GM12875 (cell line): ENCODE measurements around the gene C16orf90.

ENCODE experiments used
- H3K4me3 ChIP-seq: one replicate; pipeline ENCODE4 v1.5.1; 2011; ENCODE audit warnings: low read depth, low read length, control low read depth
- TF ChIP-seq, protein P1 (sequence below): IDR thresholded peaks from 2 replicates; pipeline ENCODE4 v1.5.1; 2011; ENCODE audit warnings: low read depth, mild to moderate bottlenecking, control low read depth, inconsistent platforms, low read length, moderate library complexity, borderline replicate concordance; ENCODE audit not compliant: insufficient read depth

Gene C16orf90

DNA sequence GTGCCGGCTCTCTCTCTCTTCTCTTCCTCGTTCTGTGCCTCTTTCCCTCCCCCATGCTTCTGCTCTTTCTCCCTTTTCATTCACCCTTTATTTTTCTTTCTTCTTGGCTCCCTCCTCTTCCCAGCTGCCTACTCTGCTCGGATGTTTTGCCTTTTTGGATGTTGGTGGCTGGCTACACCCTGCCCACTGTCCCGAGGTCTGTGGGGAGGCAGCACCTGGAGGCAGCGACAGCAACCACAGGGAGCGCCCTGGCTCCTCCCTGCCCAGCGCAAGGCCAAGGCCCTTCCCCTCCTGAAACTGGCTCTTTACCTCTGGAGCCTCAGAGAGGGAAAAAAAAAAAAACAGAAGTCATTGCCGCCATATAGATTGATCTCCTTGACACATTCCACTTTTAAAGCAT is 25.6 kb upstream of the C16orf90 start:
- TF ChIP-seq, protein P1, sequence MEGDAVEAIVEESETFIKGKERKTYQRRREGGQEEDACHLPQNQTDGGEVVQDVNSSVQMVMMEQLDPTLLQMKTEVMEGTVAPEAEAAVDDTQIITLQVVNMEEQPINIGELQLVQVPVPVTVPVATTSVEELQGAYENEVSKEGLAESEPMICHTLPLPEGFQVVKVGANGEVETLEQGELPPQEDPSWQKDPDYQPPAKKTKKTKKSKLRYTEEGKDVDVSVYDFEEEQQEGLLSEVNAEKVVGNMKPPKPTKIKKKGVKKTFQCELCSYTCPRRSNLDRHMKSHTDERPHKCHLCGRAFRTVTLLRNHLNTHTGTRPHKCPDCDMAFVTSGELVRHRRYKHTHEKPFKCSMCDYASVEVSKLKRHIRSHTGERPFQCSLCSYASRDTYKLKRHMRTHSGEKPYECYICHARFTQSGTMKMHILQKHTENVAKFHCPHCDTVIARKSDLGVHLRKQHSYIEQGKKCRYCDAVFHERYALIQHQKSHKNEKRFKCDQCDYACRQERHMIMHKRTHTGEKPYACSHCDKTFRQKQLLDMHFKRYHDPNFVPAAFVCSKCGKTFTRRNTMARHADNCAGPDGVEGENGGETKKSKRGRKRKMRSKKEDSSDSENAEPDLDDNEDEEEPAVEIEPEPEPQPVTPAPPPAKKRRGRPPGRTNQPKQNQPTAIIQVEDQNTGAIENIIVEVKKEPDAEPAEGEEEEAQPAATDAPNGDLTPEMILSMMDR = no peak
- H3K4me3 ChIP-seq = no peak overlapping the region

DNA sequence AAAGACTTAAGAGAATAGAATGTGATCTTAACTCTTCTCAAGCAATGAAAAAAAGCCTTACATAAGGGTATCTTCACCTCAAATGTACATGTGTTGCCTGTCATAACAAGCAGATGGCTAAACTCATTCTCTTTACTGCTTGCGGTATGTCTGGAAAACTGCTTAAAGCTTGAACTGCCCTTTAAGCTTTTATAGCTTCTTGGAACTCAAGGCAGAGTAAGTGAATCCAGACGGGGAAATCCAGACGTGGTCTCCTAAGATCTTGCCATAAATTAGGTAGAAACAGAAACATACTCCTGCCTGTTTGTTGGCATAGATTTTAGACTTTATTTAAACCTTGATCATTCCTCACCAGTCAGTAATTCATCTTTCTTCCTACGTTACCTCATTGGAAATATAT is 25.1 kb upstream of the C16orf90 start:
- TF ChIP-seq, protein P1 = no peak
- H3K4me3 ChIP-seq = no peak overlapping the region

DNA sequence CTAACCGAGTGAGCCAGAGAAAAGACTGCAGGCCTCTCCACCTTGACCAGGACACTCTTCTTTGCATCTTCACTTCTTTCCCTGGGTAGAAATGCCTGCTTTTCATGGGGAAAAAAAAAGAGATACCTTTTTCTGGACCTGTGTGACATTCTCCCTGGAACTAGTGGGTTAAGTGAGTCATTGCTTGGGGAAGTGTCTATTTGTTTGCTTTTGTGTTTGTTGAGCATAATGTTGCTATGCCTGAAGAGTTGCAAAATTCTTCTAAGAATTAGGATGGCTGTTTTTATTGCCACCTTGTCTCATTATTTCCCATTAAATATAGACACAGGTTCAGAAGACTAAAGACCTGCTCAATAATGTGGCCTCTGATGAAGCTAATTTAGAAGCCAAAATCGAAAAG is 24.3 kb upstream of the C16orf90 start:
- TF ChIP-seq, protein P1 = no peak
- no peak overlapping the region for H3K4me3 ChIP-seq

DNA sequence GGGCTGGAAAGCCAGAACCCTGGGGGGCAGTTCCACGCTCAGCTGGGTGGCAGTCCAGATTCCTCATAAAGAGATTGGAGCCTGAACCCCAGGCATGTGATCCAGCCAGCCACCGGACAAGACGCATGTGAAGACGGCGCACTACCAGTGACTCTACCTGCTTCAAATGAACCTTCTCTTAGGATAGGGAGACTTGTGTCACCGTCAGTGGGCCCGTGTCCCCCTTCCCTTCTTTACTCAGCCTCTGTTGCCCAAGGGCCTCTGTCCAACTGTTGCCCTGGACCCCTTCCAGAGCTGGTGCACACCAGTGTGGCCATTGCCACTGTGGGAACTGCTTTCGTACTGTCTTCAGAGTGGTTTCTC is 23.7 kb upstream of the C16orf90 start:
- TF ChIP-seq, protein P1 = no peak

DNA sequence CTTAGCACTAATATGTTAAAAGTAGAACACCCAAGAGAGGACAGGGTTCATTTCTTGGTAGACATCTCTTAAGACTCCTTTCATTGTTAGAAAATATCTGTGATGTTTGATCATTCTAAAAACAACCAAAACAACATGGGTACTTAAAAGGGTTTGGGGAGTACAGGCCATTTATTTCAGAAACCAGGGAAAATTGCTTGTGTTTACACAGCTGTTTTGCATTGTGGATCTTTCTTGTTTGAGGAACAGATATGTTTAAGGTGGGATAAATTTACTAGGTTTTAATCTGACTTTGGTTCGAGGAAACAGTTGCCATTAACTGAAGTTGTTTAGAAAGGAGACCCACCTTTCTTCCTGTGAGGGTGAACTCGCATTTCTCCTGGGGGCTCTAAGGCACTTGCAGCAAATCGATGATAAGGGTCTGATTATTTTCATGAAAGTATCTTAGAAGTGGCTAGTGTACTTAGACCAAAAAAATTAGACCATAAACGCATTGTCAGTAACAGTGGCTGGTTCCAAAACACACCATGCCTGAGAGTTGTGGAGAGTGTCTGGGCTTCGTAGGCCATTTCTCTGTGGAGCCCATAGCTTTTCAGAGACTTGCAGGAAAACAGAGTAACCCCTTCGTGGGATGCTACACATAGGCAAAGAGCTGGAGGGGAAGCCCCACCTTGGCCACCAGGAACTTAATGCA is 23.1 kb upstream of the C16orf90 start:
- no peak overlapping the region for H3K4me3 ChIP-seq
- TF ChIP-seq, protein P1 = no peak

More for the DNA sequence above, 23.7 kb upstream of the C16orf90 start:
- H3K4me3 ChIP-seq = no peak overlapping the region

DNA sequence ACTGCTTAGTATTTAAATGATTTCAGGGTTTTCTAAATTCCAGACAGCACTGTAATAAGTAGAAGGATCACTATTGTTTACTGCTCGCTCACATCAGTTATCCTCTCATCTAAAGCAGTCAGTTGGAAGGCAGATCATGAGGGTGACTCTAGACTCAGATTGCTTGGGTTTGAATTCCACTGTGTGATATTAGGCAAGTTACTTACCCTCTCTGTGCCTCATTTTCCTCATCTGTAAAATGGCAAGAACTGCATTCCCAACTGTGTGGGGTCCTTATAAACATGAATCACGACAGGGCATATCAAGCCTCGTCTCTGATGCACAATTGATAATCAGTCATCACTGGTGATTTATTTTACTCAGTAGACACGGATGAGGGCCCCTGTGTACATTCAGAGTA is 20.6 kb upstream of the C16orf90 start:
- TF ChIP-seq, protein P1 = no peak
- H3K4me3 ChIP-seq = no peak overlapping the region

DNA sequence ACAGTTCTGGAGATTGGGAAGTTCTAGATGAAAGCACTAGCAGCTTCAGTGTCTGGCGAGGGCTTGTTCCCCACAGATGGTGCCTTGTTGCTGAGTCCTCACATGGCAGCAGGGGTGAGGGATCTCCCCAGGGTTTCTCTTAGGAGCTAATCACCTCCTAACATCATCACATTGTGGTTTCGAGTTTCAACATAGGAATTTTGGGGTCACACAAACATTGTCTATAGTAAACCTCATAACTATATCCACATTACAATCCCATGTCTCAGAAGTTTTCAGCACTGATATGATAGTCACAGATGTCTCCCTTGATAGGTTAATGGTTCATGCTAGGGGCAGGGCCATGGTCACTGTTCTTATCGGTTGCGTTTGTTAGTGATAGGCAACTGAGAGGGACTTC is 19.3 kb upstream of the C16orf90 start:
- TF ChIP-seq, protein P1 = no peak
- no peak overlapping the region for H3K4me3 ChIP-seq
